Activated T-cell treated with anti-CD3 and anti-CD28 coated beads, Interleukin-2, amount 50 U/mL, for 72 hours (primary cell): ENCODE measurements around the gene ADRB2. TPM values are rescaled to one million over a fixed set of nuclear protein-coding genes. Genes with fewer than 3 reads are reported as not detected.
"Not testable (repeated sequence)": the region's sequence is repeated elsewhere in the genome, so short reads cannot be mapped to it uniquely, and the experiment has no call there.

Experiments used
- ATAC-seq, 2 donors: fragments of 150-1000 bp; cut with Tn5 transposase; replicated peaks in 1 of 2; 2 replicates each; pipeline ENCODE4 v1.10.0; 2021; ENCODE audit warnings: moderate library complexity in 2 of 2, mild to moderate bottlenecking in 1 of 2
- DNase-seq, 2 donors: peaks; one replicate each; pipeline ENCODE4 v3.0.0; 2021 to 2022; ENCODE audit warnings: mixed read lengths in 1 of 2
- H3K27ac Mint-ChIP-seq: one replicate; pipeline ENCODE4 v1.8.0; 2022; ENCODE audit warnings: mild to moderate bottlenecking, moderate library complexity, mixed read lengths
- H3K27me3 Mint-ChIP-seq: one replicate; pipeline ENCODE4 v1.8.0; 2022; ENCODE audit warnings: low read depth, mixed read lengths
- H3K36me3 Mint-ChIP-seq, 2 donors: one replicate each; pipeline ENCODE4 v1.8.0; 2022; ENCODE audit warnings: mixed read lengths in 2 of 2, mild to moderate bottlenecking in 1 of 2; ENCODE audit not compliant: insufficient read depth in 2 of 2
- H3K4me1 Mint-ChIP-seq: one replicate; pipeline ENCODE4 v1.8.0; 2022; ENCODE audit warnings: low read depth, mixed read lengths
- H3K4me3 Mint-ChIP-seq, 2 donors: one replicate each; pipeline ENCODE4 v1.8.0; 2022; ENCODE audit warnings: mild to moderate bottlenecking in 2 of 2, mixed read lengths in 2 of 2, moderate library complexity in 2 of 2
- H3K9me3 Mint-ChIP-seq, 2 donors: one replicate each; pipeline ENCODE4 v1.8.0; 2022; ENCODE audit warnings: mixed read lengths in 2 of 2
- total RNA-seq, 2 donors: library from RNA; stranded (reverse); gene quantifications; one replicate each; pipeline ENCODE4 v1.2.3, GENCODE V29; 2022

Gene ADRB2
- total RNA-seq, 2 donors from 2014 or later: 0.60 to 1.8 TPM

GRCh38 chr5:148873690-148874485, 47.5 kb downstream of the ADRB2 start:
- H3K36me3 Mint-ChIP-seq: no peaks in the 10 kb centered on the region
- DNase-seq (no peak), ATAC-seq (no peak)
- no peaks in the 10 kb centered on the region for H3K9me3 Mint-ChIP-seq
- H3K4me1 Mint-ChIP-seq: no peaks in the 10 kb centered on the region
- no peak overlapping the region for H3K27ac Mint-ChIP-seq
- peaks cover 6% of the 10 kb centered on the region for H3K27me3 Mint-ChIP-seq
- no peak overlapping the region for H3K4me3 Mint-ChIP-seq

GRCh38 chr5:148875205-148875875, 48.9 kb downstream of the ADRB2 start:
- DNase-seq (no peak), ATAC-seq (no peak)
- Mint-ChIP-seq H3K4me3 (no peak overlapping the region), H3K9me3 (no peaks in the 10 kb centered on the region), H3K36me3 (no peaks in the 10 kb centered on the region), H3K27ac (no peak overlapping the region), H3K27me3 (peaks cover 13% of the 10 kb centered on the region), H3K4me1 (no peaks in the 10 kb centered on the region)

GRCh38 chr5:148877436-148877835, 51.0 kb downstream of the ADRB2 start:
- H3K27me3 Mint-ChIP-seq, DNase-seq, H3K27ac Mint-ChIP-seq, H3K4me1 Mint-ChIP-seq, H3K36me3 Mint-ChIP-seq, H3K4me3 Mint-ChIP-seq, ATAC-seq, H3K9me3 Mint-ChIP-seq: not testable (repeated sequence)

Other genes with a start within 250 kb of the ADRB2 start
- gene HTR4, start 172.1 kb upstream of the ADRB2 start, total RNA-seq: not detected
- under 1 TPM in 1 of 2 donors, not detected in 1; 0.24 TPM for gene SH3TC2, start 236.5 kb downstream of the ADRB2 start, total RNA-seq